ENCODE results near the gene CAMTA1.

The CAMTA1 gene

DNA sequence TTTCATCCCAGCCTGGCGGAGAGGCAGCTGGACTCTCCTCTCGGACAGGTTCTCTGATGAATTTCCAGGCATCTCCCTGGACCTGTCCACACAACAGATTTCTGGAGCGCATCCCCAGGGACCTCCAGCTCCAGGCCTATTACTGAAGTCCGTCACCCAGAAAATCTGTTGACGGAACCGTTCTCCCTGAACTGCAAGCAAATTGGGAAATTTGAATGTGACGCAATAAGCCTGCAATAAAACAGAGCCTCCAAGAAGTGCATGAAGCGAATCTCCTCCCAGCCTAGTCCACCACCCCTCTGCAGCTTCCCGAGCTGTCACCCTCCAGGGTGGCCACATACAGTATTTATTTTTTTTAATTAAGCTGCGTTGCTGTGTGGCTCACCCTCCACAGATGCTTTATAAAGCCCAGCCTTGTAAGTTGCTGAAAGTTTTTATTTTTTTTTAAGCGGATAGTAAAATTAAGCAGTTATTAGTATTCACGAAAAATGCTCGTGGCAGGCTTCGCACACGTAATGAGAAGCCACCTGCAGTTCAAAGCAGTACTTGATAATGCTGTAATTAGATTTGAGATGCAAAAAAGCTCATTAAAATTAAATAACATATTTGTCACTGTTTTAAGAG, 173.3 kb downstream of the CAMTA1 start:
- DNase-seq (ENCODE audit: low read depth), result no peak

DNA sequence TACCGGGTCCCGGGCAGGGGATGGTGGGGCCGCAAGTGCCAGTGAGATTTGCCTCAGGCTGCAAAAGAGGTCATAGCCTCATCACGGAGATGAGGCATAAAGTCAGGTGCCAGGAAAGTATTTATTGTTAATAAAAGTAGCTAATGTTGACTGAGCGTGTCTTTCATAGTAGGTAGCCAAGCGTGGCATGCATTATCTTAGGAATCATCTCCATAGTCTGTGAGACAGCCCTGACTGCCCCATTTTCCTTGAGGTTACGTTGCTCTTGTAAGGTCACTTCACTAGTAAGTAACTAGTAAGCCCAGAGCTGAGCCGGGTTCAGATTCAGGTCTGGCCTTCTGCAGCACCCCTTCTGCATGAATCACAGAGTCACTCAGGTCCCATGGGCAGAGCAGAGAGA, 174.2 kb downstream of the CAMTA1 start:
- no peak for DNase-seq (ENCODE audit: low read depth)

DNA sequence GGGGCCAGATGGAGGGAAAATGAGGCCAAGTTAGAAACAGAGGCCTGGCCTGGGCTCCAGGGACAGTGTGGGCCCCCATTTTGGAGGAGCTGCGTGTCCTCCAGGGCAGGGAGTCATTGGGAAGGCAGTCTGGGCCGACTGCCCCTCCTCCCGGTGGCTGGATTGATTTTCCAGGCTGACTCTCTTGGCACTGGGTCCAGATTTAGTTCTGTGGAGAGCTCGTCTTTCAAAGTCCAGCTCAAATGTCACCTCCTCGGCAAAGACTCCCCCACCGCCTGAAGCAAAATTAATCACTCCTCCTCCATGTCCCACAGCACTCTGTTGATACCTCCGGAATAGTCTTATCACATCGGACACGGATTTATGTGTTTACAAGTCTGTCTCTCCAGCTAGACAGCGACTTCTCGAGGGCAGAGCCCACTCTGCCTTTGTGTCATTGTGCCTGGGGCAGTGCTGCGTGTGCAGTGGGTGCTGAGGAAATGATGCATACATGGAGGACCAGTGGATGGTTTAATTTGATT, 175.1 kb downstream of the CAMTA1 start:
- no peak for DNase-seq (ENCODE audit: low read depth)

DNA sequence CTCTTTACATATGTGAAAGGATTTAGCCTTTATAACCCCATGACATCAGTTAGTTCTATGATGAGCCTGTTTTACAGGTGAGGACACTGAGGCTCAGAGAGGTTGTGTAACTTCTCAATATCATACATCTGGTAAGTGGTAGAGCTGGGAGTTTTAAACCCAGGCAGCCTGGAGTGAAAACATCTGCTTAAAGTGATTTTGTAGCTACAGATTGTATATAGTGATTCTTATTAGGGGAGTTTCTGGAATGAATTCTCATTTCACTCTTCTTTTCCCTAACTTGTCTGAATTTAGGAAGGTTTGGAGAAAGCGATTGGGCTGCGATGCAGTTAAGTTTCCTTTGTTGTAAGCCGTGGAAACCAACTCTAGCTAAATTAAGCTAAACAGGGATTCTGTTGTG, 175.6 kb downstream of the CAMTA1 start:
- DNase-seq (ENCODE audit: low read depth), result no peak

DNA sequence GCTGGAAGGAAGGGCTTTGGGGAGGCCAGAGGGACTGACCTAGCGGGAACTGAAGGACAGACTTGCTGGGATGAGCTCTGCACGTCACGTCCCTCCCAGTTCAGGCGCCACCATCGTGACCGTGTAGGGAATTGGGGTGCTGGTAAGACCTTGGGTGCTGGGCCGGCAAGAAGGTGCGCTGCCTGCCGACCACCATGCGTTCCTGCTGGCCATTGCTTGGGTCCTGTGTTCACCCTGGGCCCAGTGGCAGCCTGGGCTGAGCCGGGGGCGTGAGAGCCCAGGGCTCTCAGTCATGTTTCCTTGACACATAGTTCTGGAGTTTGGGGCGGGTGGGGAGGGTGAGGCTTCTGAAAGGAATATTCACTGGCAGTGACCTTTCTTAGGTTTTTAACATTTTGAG, 176.0 kb downstream of the CAMTA1 start:
- DNase-seq (ENCODE audit: low read depth), result no peak

DNA sequence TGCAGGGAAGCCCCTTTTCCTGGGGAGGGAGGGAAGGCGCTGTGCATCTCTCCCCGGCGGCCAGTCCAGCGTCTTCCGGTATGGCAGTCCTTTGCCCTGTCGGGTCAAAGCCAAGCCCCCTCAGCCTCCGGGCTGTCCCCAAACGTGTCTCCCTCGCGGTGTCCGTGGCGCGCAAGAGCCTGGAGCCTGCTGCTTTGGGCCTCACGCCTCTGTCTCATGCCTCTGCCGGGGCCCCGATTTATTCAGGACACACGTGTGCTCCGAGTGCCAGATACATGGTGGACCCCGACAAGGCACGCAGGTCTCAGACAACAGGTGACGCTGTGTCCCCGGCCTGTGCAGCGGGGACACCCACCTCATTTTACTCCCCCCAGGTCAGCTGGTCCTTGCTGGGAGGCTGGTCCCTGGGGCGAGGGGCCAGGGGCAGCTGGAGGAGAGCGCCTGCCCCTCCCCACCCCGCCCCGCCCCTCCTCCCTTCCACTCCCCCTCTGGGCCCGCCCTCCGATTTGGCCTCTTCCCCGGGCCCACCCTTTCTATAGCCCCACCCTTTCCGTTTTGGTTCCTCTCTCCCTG, 176.7 kb downstream of the CAMTA1 start:
- DNase-seq (ENCODE audit: low read depth), result no peak

DNA sequence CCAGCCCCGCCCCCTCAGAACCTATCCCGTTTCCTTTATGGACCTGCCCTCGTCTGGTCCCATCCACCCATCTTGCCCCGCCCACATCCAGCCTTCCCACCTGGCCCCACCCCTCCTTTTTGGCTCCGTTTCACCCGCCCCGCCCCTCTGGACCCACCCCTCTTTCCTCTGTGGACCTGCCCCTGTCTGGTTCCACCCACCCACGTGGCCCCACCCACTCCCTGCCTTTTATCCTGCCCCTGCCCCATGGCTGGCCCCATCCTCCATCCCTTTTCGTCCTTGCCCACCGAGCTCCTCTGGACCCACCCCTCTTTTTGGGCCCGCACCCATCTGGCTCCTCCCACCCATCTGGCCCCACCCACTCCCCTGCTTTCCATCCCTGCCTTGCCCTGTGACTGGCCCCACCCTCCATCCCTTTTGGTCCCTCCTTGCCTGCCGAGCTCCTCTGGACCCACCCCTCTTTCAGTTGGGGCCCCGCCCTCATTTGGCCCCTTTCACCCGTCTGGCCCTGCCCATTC, 177.3 kb downstream of the CAMTA1 start:
- DNase-seq (ENCODE audit: low read depth), result no peak

DNA sequence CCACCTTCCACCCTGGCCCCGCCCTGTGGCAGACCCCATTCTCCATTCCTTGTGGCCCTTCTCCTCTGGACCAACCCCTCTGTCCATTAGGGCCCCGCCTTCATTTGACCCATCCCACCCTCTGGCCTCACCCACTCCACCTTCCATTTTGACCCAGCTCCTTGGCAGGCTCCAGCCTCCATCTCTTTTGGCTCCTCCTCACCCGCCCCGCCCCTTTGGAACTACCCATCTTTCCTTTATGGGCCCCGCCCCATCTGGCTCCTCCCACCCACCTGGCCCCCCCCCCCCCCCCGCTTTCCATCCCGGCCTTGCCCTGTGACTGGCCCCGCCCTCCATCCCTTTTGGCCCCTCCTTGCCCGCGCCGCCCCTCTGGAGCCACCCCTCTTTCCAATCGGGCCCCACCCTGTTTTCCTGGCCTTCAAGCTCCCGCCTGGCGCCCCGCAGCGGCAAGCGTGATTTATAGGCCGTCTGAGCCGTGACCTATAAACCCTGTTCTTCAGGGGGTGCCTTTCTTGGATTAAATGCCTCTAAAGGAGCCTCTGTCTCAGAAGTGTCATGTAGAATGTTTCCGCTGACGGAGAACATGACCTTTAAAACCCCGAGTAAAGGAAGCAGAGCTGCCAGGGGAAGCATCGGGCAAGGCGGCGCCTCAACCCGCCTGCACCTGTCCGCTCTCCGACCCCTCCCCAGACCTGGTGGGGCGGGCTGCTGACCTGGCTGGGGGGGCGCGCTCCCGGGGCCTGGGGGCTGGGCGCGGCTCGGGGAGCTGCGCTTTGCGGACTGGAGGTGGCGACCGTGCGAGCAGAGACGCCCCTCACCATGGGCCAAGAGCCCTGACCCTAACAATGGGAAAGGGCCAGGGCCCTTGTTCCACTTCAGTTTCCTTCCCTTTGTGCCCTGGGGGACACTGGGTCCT, 178.0 kb downstream of the CAMTA1 start:
- no peak for DNase-seq (ENCODE audit: low read depth)

DNA sequence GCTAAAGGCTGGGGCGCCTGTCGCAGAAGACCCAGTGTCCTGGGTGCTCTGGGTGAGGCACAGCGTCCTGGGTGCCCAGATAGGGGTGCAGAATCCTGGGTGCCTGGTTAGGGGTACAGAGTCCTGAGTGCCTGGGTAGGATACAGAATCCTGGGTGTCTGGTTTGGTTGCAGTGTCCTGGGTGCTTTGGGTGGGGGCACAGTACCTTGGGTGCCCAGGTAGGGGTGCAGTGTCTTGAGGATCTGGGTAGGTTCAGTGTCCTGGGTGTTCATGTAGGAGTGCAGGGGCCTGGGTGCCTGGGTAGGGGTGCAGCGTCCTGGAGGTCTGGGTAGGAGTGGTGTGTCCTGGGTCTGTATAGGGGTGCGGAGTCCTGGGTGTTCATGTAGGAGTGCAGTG, 178.7 kb downstream of the CAMTA1 start:
- DNase-seq (ENCODE audit: low read depth), result no peak

DNA sequence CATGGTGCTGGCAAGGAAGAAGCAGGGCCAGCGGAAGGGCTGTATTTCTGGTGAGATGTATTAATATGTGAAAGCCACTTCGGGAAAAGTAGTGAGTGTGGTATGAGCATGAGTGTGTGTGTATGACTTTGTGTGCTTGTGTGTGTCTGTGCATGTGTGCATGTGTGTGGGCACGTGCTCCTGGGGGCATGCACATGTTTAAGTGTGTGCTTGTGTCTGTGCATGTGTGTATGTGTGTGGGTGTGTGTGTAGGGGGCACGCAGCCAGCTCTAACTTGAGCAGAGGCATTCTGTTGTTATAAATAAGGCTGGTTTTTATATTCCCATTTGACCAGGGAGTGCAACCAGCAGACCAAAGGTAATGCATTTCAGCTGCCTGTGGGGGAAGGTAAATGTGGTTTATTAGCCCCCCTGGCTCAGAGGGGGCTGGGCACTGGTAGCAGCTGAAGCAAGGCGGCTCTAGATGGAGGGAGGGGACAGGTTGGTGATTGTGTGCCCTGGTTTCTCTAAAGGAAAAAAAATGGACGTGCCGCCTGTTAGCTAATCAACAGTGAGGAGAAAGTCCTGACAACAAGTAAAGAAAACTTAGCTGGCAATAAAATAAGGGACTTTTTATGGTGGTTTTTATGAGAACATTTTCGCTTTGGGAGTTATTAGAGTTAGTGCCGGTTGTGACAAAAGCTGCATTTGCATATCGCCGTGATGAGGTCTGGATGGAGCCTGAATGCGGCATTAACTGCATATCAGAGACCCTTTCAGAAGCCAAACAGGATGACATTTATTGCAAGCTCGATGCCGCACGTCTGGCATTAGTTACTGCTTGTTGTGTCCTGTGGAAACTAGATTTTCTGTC, 180.1 kb downstream of the CAMTA1 start:
- no peak for DNase-seq (ENCODE audit: low read depth)

DNA sequence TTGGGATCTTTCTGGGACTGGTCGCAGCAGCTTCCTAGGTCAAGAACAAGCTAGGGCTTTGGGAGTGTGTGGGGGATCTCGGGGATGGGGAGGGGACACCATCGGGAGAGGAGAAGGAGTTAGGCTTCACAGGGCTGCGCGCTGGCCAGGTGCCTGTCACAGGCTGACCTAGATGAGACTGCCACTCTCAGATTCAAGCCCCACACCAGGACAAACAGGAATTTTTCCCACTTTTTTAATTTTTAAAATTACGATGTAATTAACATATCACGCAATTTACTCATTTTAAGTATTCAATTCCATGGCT, 180.6 kb downstream of the CAMTA1 start:
- no peak for DNase-seq (ENCODE audit: low read depth)

DNA sequence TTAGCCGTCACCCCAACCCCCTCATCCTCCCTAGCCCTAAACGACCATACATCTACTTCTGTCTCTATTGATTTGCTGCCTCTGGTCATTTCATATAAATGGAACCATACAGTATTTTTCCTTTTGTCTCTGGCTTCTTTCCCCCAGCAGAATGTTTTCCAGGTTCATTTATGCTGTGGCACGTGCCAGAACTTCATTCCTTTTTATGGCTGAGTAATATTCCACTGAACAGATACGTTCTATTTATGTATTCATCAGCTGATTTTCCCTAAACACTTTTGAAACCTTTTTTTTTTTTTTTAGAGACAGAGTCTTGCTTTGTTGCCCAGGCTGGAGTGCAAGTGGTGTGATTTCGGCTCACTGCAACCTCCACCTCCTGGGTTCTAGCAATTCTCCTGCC, 181.1 kb downstream of the CAMTA1 start:
- DNase-seq (ENCODE audit: low read depth), result no peak

DNA sequence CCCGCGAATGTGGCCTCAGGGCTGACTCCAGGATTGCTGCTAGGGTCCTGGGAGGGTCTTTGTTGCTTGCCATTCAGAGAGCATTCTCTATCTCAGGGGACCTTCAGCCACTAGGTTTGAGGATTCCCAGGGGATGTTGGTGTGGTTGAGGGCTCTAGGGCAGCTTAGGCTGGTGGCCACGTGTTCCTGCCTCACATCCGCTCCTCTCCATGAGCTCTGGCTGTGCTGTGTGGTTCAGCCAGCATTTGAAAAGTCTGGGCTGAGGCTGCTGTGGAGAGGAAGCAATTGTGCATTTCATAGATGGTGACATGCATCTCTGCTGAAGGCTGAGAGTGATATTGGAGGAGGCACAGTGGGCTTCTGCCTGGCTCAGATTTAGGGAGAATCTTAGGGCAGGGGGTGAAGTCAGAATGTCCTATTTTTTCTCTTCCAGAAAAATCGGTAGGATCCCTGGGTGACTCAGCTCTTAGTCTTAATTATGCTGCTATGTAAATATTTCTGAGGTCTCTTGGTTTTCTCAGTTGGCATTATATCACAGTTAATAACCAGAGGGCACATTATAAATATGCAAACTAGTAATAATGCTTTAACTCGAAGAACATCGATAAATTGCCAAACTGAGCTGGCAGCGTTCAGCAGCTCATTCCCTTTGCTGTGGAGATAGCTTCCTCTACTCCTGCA, 182.3 kb downstream of the CAMTA1 start:
- no peak for DNase-seq (ENCODE audit: low read depth)

DNA sequence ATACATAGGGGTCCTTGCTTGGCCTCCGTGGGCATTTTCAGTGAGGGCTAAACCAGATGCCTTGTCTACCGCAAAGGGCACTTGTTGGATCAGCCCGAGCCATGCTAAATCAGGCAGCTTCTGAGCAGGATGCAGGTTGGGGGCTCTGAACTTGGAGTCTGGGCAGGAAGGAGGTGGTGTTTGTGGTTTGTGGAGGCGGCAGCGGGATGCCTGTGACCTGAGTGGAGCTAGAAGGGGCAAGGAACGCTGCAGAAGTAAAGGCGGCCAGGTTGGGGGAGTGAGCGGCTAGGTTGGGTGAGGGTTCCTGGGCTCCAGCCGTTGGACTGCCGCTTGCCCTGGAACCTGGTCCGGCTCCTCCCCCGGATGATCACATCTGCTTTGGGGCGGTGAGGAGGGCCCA, 183.9 kb downstream of the CAMTA1 start:
- DNase-seq (ENCODE audit: low read depth), result no peak

DNA sequence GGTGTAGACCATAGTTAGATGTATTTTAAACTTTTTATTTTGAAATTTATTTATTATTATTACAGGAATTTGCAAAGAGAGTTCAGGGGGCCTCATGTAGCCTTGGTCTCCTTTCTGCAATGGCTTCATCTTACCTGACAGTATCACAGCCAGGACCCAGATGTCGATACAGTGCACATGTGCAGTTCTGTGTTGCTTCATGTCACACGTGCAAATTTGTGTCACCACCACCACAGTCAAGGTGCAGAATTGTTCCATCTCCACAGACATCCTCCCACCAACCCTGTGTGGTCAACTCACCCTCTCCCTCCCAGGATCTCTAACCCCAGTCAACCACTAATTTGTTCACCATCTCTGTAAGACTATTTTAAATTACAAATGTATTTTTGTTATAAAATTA, 184.5 kb downstream of the CAMTA1 start:
- DNase-seq (ENCODE audit: low read depth), result no peak

DNA sequence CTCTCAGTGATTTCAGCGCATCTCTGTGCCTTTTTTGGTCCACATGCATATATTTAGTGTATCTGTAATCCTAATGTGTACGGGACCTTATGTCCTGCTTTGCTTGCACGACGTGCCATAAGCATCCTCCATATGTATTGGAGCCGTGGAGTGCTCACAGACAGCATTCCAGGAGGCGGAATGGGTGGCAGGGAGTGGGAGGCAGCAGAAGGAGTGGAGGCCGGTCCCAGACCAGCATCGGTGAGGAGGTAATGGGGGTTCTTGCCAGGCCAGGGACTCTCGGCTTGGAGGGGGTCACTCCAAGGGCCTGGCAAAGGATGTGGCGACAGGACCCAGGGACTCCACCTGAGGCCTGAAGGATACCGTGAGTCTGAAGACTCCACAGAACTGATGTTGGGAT, 185.0 kb downstream of the CAMTA1 start:
- no peak for DNase-seq (ENCODE audit: low read depth)

DNA sequence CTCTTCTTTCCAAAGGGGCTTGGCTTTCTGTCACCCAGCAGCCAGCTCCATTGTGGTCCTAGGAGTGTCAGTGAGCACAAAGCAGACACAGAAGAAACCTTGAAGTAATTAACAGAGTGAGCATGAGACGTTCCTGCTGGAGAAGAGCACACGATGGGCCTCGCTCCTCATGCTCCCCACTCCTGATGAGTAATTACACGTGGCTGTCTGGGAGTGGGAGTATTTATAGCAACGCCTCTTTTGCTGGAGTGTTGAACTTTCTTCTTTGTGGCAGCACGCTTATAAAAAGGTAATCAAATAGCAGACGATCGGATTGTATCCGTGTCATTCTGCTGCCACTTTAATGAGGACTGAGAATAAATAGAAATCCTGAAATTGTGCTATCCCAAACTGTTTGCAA, 185.8 kb downstream of the CAMTA1 start:
- DNase-seq (ENCODE audit: low read depth), result no peak

DNA sequence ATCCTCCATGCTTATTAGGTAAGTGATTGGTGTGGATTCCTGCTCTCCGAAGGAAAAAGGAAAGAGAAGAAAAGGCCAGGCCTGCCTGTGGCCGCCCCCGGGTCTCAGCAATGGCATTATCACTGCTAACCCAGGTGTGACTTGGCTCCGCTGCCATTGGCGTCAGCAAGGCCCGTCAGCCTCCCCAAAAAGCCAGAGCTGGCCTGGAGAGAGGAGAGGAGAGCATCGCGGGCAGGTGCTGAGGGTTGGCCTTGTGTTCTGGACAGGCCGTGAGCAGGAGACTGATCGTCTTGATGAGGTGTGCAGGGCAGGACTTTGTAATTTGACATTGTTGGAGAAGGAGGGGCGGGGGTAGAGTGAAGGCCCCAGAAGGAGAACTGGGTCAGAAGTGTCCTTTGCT, 186.4 kb downstream of the CAMTA1 start:
- DNase-seq (ENCODE audit: low read depth), result no peak

DNA sequence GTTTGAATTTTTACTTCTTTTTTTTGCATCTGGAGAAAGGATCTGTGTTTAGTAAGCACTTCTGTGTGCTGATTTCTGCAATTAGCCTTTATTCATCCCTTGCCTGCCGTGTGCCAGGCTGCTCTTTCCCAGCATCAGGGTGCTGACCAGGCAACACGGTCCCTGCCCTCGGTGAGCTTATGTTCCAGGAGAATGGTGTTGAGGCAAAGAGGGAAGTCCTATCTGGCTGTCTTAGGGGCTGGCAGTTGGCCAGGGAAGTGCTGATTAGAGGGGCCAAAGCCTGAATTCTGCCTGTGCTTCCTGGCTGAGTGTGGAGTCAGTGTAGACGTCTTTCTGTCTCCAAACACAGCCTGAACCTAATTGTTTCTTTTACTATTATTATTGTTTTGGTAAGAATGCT, 187.1 kb downstream of the CAMTA1 start:
- no peak for DNase-seq (ENCODE audit: low read depth)

DNA sequence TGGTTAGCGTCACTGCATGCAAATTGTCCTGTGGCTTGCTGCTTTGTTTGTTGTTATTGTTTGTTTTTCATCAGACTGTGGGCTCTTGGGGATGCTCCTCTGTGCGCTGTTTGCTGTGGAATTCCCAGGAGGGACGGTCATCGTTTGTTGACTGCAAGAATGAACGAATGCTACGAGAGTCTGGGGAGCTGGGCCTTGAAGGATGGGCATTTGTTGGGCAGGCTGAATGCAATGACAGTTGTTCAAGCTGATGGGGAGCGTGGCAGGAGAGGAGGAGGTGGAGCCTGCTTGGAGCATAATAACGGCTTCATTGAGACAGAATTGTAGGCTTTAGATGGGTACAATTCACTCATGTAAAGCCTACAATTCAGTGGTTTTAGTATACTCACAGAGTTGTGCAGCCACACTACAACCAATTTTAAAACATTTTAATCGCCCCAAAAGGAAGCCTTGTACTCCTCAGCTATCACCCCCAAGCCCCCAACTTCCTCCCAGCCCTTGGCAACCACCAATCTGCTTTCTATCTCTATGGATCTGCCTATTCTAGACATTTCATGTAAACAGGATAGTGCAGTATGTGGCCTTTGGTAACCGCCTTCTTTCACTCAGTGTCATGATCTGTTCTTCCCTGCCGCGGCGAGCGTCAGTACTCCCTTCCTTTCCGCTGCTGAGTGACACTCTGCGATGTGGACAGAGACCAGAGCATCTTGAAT, 190.2 kb downstream of the CAMTA1 start:
- no peak for DNase-seq (ENCODE audit: low read depth)

DNA sequence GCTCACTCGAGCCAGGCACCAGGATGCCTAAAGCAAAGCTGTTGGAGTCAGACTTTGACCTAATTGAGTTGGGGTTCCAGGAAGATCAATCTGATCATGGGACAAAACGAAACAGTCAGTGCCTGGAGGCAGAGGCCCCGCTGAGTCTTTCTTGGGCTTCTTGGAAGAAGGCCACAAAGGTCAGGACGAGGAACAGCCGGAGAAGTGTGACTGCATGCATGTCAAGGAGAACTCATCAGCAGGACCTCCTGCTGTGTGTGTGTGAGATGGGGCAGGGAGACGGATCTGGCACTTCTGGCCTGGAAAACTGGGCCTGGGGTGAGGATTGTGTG, 190.8 kb downstream of the CAMTA1 start:
- DNase-seq (ENCODE audit: low read depth), result no peak
